IMR-90 (cell line): ENCODE measurements around the gene ADGRB3. TPM values are rescaled to one million over a fixed set of nuclear protein-coding genes. Genes with fewer than 3 reads are reported as not detected.

Source experiments
- ATAC-seq: fragments of 200-7000 bp; cut with Tn5 transposase; 2 replicates; pipeline ENCODE4 v1.9.1; 2020; ENCODE audit warnings: low read depth, mild to moderate bottlenecking, moderate library complexity
- BruUV-seq: library from RNA; stranded (reverse); fragments of 400-500 nt; replicated peaks from 2 replicates; lab custom pipeline; 2021; lab: Mats Ljungman, UMichigan
- CTCF ChIA-PET: fragments of 300-600 bp; formaldehyde crosslinking; extraction: SDS; loops from one replicate; lab custom pipeline; 2021; ENCODE audit warnings: antibody characterized with exemption; lab: Yijun Ruan, JAX
- POLR2A ChIA-PET: fragments of 300-600 bp; sonication (Branson Sonifier 250); formaldehyde crosslinking; loops from one replicate; lab custom pipeline; 2022; ENCODE audit warnings: antibody characterized with exemption; ENCODE audit not compliant: unreplicated experiment; lab: Charles Lee
- DNase-seq: peaks from one replicate; pipeline ENCODE4 v3.0.0; 2013
- H2AFZ ChIP-seq: replicated peaks from 2 replicates; pipeline ENCODE3; 2013; ENCODE audit warnings: low read length, mild to moderate bottlenecking; ENCODE audit not compliant: poor library complexity
- H2AK5ac ChIP-seq: 2 replicates; pipeline ENCODE4 v1.6.1; 2013; ENCODE audit warnings: low read depth, low read length, inconsistent platforms
- H2AK9ac ChIP-seq: replicated peaks from 2 replicates; pipeline ENCODE3; 2013; ENCODE audit warnings: mild to moderate bottlenecking, low read depth, low read length, moderate library complexity; ENCODE audit not compliant: poor library complexity
- H2BK120ac ChIP-seq: 2 replicates; pipeline ENCODE4 v1.6.1; 2013; ENCODE audit warnings: low read depth, low read length, inconsistent platforms
- H2BK15ac ChIP-seq: 3 replicates; pipeline ENCODE4 v1.6.1; 2013; ENCODE audit warnings: low read depth, low read length, inconsistent platforms
- H2BK20ac ChIP-seq: 2 replicates; pipeline ENCODE4 v1.6.1; 2013; ENCODE audit warnings: low read depth, mild to moderate bottlenecking, inconsistent platforms, low read length, moderate library complexity
- H2BK5ac ChIP-seq: 2 replicates; pipeline ENCODE4 v1.6.1; 2013; ENCODE audit warnings: mild to moderate bottlenecking, low read depth, low read length, inconsistent platforms; ENCODE audit not compliant: poor library complexity, severe bottlenecking
- H3K14ac ChIP-seq: replicated peaks from 2 replicates; pipeline ENCODE4 v1.6.1; 2013; ENCODE audit warnings: low read depth, low read length, inconsistent platforms
- H3K18ac ChIP-seq: 2 replicates; pipeline ENCODE4 v1.6.1; 2013; ENCODE audit warnings: low read depth, low read length, control low read depth
- H3K23ac ChIP-seq: 2 replicates; pipeline ENCODE4 v1.6.1; 2013; ENCODE audit warnings: low read depth, low read length, inconsistent platforms
- H3K27ac ChIP-seq: 2 replicates; pipeline ENCODE4 v1.5.1; 2013; ENCODE audit warnings: mild to moderate bottlenecking, control low read depth, low read length; ENCODE audit not compliant: insufficient read depth
- H3K27me3 ChIP-seq: 2 replicates; pipeline ENCODE4 v1.6.1; 2013; ENCODE audit warnings: low read length; ENCODE audit not compliant: control insufficient read depth, insufficient read depth
- H3K36me3 ChIP-seq: 2 replicates; pipeline ENCODE4 v1.6.1; 2013; ENCODE audit warnings: low read length, mixed read lengths; ENCODE audit not compliant: control insufficient read depth, insufficient read depth
- H3K4ac ChIP-seq: 2 replicates; pipeline ENCODE4 v1.6.1; 2013; ENCODE audit warnings: low read depth, low read length, inconsistent platforms
- H3K4me1 ChIP-seq: 2 replicates; pipeline ENCODE4 v1.6.1; 2013; ENCODE audit warnings: low read length, mixed read lengths; ENCODE audit not compliant: control insufficient read depth, insufficient read depth
- H3K4me2 ChIP-seq: 2 replicates; pipeline ENCODE4 v1.6.1; 2013; ENCODE audit warnings: low read depth, mild to moderate bottlenecking, control low read depth, low read length, moderate library complexity
- H3K4me3 ChIP-seq: 2 replicates; pipeline ENCODE4 v1.5.1; 2013; ENCODE audit warnings: low read depth, mild to moderate bottlenecking, control low read depth, low read length, moderate library complexity; ENCODE audit not compliant: insufficient read depth
- H3K56ac ChIP-seq: 2 replicates; pipeline ENCODE4 v1.6.1; 2013; ENCODE audit warnings: low read length, inconsistent platforms; ENCODE audit not compliant: insufficient read depth; ENCODE audit errors: extremely low read depth
- H3K79me1 ChIP-seq, 2 experiments: 2 replicates each; pipeline ENCODE4 v1.6.1; 2013; ENCODE audit warnings: low read length in 2 of 2, inconsistent platforms in 1 of 2, low read depth in 1 of 2
- H3K9ac ChIP-seq: 2 replicates; pipeline ENCODE4 v1.6.1; 2013; ENCODE audit warnings: low read depth, low read length, control low read depth
- H3K9me1 ChIP-seq: 2 replicates; pipeline ENCODE4 v1.6.1; 2013; ENCODE audit warnings: low read length, inconsistent platforms; ENCODE audit not compliant: insufficient read depth
- H3K9me3 ChIP-seq: 2 replicates; pipeline ENCODE4 v1.6.1; 2013; ENCODE audit warnings: low read length; ENCODE audit not compliant: control insufficient read depth, insufficient read depth
- H4K20me1 ChIP-seq: 2 replicates; pipeline ENCODE4 v1.6.1; 2013; ENCODE audit warnings: low read length, inconsistent platforms; ENCODE audit not compliant: insufficient read depth
- H4K5ac ChIP-seq: 2 replicates; pipeline ENCODE4 v1.6.1; 2013; ENCODE audit warnings: mild to moderate bottlenecking, low read depth, low read length, control low read depth
- H4K8ac ChIP-seq, 2 experiments: 2 replicates each; pipeline ENCODE4 v1.6.1; 2013; ENCODE audit warnings: low read depth in 2 of 2, low read length in 2 of 2, control low read depth in 1 of 2, inconsistent platforms in 1 of 2
- H4K91ac ChIP-seq: 2 replicates; pipeline ENCODE4 v1.6.1; 2013; ENCODE audit warnings: low read depth, low read length, inconsistent platforms; ENCODE audit not compliant: insufficient read depth
- CEBPB ChIP-seq: IDR thresholded peaks from 2 replicates; pipeline ENCODE4 v1.6.1; 2012; ENCODE audit warnings: low read depth, low read length, improper control_type of control experiment
- MAZ ChIP-seq: IDR thresholded peaks from 2 replicates; pipeline ENCODE4 v1.6.1; 2012; ENCODE audit warnings: low read depth, mild to moderate bottlenecking, low read length, improper control_type of control experiment, moderate library complexity, borderline replicate concordance
- RAD21 ChIP-seq: IDR thresholded peaks from 2 replicates; pipeline ENCODE4 v1.6.1; 2012; ENCODE audit warnings: low read length, improper control_type of control experiment
- dilution Hi-C: fragments of 300-500 bp; cut with HindIII; formaldehyde crosslinking; loops from one replicate; pipeline ENCODE4 v1.14.3; 2018; ENCODE audit warnings: low sequenced_read_pairs; ENCODE audit not compliant: unreplicated experiment
- in situ Hi-C: fragments of 300-500 bp; cut with MboI; formaldehyde crosslinking; loops from 3 replicates; pipeline ENCODE4 v1.14.3; 2019; ENCODE audit warnings: low sequenced_read_pairs, inconsistent platforms, mixed read lengths
- intact Hi-C: fragments of 100-400 bp; cut with micrococcal nuclease; formaldehyde crosslinking; loops from 2 replicates; pipeline ENCODE4 v1.10.0; 2022
- polyA plus RNA-seq, 3 experiments: library from polyadenylated mRNA; depleted of rRNA; stranded (reverse); fragments of >200 nt; gene quantifications; 2 replicates each; pipeline ENCODE4 v1.2.3, GENCODE V29; 2012; ENCODE audit warnings: low replicate concordance in 1 of 3
- total RNA-seq: library from RNA; depleted of rRNA; stranded (reverse); fragments of >200 nt; gene quantifications from 2 replicates; pipeline ENCODE4 v1.2.3, GENCODE V29; 2012
- TF ChIP-seq, protein P1 (sequence below): fragments of 150-350 bp; IDR thresholded peaks from 2 replicates; pipeline ENCODE4 v1.6.1; 2016; ENCODE audit warnings: low read depth, mild to moderate bottlenecking, low read length, moderate library complexity, borderline replicate concordance
- TF ChIP-seq, protein P2 (sequence below): conservative IDR thresholded peaks from 2 replicates; pipeline ENCODE4 v1.5.1; 2012; ENCODE audit warnings: mild to moderate bottlenecking, low read depth, low read length, improper control_type of control experiment
- TF ChIP-seq, protein P3 (sequence below): fragments of 150-350 bp; IDR thresholded peaks from 2 replicates; pipeline ENCODE4 v1.6.1; 2017; ENCODE audit warnings: mild to moderate bottlenecking, antibody characterized with exemption, low read length, low read depth

ADGRB3 gene
- total and polyA plus RNA-seq, 2 of the 4 experiments (the other 2 are of a cell fraction): not detected

DNA sequence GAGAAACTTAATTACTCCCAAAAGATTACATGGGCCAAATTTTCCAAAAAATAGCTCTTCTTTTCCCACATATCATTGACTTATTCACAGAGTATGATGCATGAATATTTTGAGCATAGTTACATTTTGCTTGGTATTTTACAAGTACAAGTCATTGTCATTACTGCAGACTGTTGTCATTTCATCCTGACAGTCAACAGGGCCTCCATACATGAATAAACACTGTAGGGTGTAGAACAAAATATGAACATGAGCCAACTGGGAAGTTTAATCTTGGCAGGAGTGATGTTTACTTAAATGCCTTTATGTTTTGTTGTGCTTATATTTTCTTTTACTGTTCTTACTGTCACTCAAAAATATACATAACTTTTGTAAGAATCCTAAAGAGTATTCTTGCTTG lies 340.7 kb downstream of the ADGRB3 start:
- Histone ChIP-seq H2BK120ac (no peak overlapping the region), H4K5ac (no peak overlapping the region), H4K91ac (no peak overlapping the region), H3K4ac (no peak overlapping the region), H3K9ac (no peak overlapping the region), H4K8ac (no peak overlapping the region), H3K14ac (no peak overlapping the region), H3K79me1 (no peaks in the 10 kb centered on the region), H2BK20ac (no peak overlapping the region), H3K9me3 (no peaks in the 10 kb centered on the region), H2BK15ac (no peak overlapping the region), H3K56ac (no peak overlapping the region), H2AK9ac (no peak overlapping the region), H3K27ac (no peak overlapping the region), H3K27me3 (no peaks in the 10 kb centered on the region), H3K9me1 (no peaks in the 10 kb centered on the region), H3K4me1 (no peaks in the 10 kb centered on the region), H3K23ac (no peak overlapping the region), H3K18ac (no peak overlapping the region), H2BK5ac (no peak overlapping the region), H3K4me3 (no peak overlapping the region), H2AFZ (no peak overlapping the region), H4K20me1 (no peaks in the 10 kb centered on the region), H2AK5ac (no peak overlapping the region), H3K36me3 (no peaks in the 10 kb centered on the region), H3K4me2 (no peak overlapping the region)
- intact Hi-C loops (no loop called here), dilution Hi-C loops (no loop called here), in situ Hi-C loops (no loop called here)
- TF ChIP-seq, protein P1, sequence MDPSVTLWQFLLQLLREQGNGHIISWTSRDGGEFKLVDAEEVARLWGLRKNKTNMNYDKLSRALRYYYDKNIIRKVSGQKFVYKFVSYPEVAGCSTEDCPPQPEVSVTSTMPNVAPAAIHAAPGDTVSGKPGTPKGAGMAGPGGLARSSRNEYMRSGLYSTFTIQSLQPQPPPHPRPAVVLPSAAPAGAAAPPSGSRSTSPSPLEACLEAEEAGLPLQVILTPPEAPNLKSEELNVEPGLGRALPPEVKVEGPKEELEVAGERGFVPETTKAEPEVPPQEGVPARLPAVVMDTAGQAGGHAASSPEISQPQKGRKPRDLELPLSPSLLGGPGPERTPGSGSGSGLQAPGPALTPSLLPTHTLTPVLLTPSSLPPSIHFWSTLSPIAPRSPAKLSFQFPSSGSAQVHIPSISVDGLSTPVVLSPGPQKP: no peak
- TF ChIP-seq MAZ (no peak), CEBPB (no peak), RAD21 (no peak)
- TF ChIP-seq, protein P2, sequence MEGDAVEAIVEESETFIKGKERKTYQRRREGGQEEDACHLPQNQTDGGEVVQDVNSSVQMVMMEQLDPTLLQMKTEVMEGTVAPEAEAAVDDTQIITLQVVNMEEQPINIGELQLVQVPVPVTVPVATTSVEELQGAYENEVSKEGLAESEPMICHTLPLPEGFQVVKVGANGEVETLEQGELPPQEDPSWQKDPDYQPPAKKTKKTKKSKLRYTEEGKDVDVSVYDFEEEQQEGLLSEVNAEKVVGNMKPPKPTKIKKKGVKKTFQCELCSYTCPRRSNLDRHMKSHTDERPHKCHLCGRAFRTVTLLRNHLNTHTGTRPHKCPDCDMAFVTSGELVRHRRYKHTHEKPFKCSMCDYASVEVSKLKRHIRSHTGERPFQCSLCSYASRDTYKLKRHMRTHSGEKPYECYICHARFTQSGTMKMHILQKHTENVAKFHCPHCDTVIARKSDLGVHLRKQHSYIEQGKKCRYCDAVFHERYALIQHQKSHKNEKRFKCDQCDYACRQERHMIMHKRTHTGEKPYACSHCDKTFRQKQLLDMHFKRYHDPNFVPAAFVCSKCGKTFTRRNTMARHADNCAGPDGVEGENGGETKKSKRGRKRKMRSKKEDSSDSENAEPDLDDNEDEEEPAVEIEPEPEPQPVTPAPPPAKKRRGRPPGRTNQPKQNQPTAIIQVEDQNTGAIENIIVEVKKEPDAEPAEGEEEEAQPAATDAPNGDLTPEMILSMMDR: no peak
- TF ChIP-seq, protein P3, sequence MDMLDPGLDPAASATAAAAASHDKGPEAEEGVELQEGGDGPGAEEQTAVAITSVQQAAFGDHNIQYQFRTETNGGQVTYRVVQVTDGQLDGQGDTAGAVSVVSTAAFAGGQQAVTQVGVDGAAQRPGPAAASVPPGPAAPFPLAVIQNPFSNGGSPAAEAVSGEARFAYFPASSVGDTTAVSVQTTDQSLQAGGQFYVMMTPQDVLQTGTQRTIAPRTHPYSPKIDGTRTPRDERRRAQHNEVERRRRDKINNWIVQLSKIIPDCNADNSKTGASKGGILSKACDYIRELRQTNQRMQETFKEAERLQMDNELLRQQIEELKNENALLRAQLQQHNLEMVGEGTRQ: no peak
- ChIA-PET POLR2A (no interaction called here), CTCF (no interaction called here)
- BruUV-seq: no TSS peak
- DNase-seq (no peak), ATAC-seq (no peak)
